ENCODE measurements around the gene PPP6R2.
"Not testable (repeated sequence)": the region's sequence is repeated elsewhere in the genome, so short reads cannot be mapped to it uniquely, and the experiment has no call there.

PPP6R2 gene

DNA sequence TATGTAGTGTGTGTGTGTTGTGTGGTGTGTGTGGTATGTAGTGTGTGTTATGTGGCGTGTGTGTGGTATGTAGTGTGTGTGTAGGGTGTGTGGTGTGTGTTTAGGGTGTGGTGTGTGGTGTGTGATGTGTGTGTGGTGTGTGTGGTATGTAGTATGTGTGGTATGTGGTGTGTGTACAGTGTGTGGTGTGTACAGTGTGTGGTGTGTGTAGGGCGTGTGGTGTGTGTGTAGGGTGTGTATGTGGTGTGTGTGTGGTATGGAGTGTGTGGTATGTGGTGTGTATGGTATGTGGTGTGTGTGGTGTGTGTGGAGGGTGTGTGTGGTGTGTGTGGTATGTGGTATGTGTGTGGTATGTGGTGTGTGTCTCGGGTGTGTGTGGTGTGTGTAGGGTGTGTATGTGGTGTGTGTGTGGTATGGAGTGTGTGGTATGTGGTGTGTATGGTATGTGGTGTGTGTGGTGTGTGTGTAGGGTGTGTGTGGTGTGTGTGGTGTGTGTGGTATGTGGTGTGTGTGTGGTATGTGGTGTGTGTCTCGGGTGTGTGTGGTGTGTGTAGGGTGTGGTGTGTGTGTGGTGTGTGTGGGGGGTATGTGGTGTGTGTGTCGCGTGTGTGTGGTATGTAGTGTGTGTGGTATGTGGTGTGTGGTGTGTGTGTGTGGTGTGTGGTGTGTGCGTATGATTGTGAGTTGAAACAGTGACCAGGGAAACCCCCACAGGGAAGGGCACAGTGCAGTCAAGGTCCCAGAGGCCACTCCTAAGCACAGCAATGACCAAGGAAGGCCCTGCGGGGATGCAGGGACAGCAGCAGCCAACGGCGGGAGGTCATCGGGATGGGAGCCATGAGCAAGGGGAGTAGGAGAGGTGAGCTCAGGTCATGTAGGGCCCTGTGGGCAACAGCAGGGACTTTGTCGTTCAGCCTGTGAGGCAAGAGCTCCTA is 2.9 kb upstream of the PPP6R2 start:
- Mint-ChIP-seq H3K4me1 (ENCODE audit: low read depth) (peaks cover 4% of the 10 kb centered on the region), H3K36me3 (ENCODE audit: low read depth) (no peaks in the 10 kb centered on the region), H3K27me3 (ENCODE audit: low read depth) (no peaks in the 10 kb centered on the region), H3K27ac (no peak overlapping the region), H3K9me3 (no peaks in the 10 kb centered on the region), H3K4me3 (no peak overlapping the region)

- no peaks in the 10 kb centered on the region for H3K36me3 Mint-ChIP-seq (ENCODE audit: low read depth)
- H3K4me3 Mint-ChIP-seq, result peak overlapping the region; percentile 73
- H3K27ac Mint-ChIP-seq, result peak overlapping the region; percentile 85
- H3K27me3 Mint-ChIP-seq (ENCODE audit: low read depth), result no peaks in the 10 kb centered on the region
- H3K9me3 Mint-ChIP-seq, result no peaks in the 10 kb centered on the region
- peaks cover 4% of the 10 kb centered on the region for H3K4me1 Mint-ChIP-seq (ENCODE audit: low read depth)
These were observed 1.0 kb upstream of the PPP6R2 start for GRCh38 chr22:50341977-50342650.

DNA sequence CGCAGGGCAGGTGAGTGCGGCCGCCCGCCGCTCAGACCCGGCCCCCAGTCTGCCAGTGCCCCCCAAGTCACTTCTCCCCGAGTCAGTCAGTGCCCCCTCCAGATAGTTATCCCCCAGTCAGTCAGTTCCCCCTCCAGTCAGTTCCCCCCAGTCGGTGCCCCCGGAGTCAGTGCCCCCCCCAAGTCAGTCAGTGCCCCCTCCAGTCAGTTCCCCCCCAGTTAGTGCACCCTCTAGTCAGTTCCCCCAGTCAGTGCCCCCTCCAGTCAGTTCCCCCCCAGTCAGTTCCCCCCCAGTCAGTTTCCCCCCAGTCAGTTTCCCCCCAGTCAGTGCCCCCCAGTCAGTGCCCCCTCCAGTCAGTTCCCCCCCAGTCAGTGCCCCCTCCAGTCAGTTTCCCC is 411 bp downstream of the PPP6R2 start:
- Mint-ChIP-seq H3K27me3 (ENCODE audit: low read depth) (no peaks in the 10 kb centered on the region), H3K36me3 (ENCODE audit: low read depth) (no peaks in the 10 kb centered on the region), H3K27ac (no peak overlapping the region), H3K4me1 (ENCODE audit: low read depth) (peaks cover 4% of the 10 kb centered on the region), H3K4me3 (peak overlapping the region; percentile 60), H3K9me3 (no peaks in the 10 kb centered on the region)

GRCh38 chr22:50346470-50346869 is 3.3 kb downstream of the PPP6R2 start:
- Mint-ChIP-seq H3K27ac (peak overlapping the region; percentile 52), H3K9me3 (no peaks in the 10 kb centered on the region), H3K36me3 (ENCODE audit: low read depth) (no peaks in the 10 kb centered on the region), H3K4me1 (ENCODE audit: low read depth) (peaks cover 2% of the 10 kb centered on the region), H3K4me3 (peak overlapping the region; percentile 31), H3K27me3 (ENCODE audit: low read depth) (no peaks in the 10 kb centered on the region)

- Mint-ChIP-seq H3K36me3 (ENCODE audit: low read depth) (no peaks in the 10 kb centered on the region), H3K9me3 (no peaks in the 10 kb centered on the region), H3K27me3 (ENCODE audit: low read depth) (no peaks in the 10 kb centered on the region), H3K27ac (no peak overlapping the region), H3K4me1 (ENCODE audit: low read depth) (no peaks in the 10 kb centered on the region), H3K4me3 (no peak overlapping the region)
These were observed 4.0 kb downstream of the PPP6R2 start for GRCh38 chr22:50347157-50347556.

DNA sequence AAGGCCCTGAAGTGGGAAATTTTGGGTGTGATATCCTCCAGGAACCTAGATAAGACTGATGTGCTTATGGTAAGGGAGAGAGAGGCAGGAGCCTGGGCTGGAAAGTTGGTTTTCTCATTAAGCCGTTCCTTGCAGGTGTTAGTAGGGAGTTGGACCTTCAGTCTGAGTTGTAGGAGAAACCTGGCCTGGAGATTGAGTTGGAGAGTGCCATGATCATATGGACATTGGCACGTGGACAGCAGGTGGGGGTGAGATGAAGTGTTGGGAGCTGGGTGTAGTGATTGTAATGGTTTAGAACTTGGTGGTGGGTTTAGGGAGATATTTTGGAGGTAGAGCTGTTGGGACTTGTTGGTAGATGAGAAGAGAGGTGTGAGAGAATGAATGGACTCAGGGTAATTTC is 4.9 kb downstream of the PPP6R2 start:
- Mint-ChIP-seq H3K4me1 (ENCODE audit: low read depth) (peaks cover under 1% of the 10 kb centered on the region), H3K36me3 (ENCODE audit: low read depth) (peaks cover 1% of the 10 kb centered on the region), H3K27ac (no peak overlapping the region), H3K4me3 (no peak overlapping the region), H3K27me3 (ENCODE audit: low read depth) (no peaks in the 10 kb centered on the region), H3K9me3 (no peaks in the 10 kb centered on the region)

DNA sequence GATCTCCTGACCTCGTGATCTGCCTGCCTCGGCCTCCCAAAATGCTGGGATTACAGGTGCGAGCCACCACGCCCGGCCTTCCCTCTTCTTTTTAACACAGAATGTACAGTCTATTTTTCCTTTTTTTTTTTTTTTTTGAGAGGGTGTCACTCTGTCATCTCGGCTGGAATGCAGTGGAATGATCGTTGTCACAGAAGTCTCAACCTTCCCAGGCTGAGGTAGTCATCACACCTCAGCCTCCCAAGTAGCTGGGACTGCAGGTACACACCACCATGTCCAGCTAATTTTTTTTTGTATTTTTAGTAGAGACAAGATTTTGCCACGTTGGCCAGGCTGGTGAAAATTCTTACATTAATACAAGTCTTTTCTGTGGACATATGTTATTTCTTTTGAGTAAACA is 13.1 kb downstream of the PPP6R2 start:
- Mint-ChIP-seq H3K36me3 (ENCODE audit: low read depth) (peaks cover 15% of the 10 kb centered on the region), H3K4me1 (ENCODE audit: low read depth) (peaks cover 20% of the 10 kb centered on the region), H3K9me3 (no peaks in the 10 kb centered on the region), H3K27ac (no peak overlapping the region), H3K4me3 (no peak overlapping the region), H3K27me3 (ENCODE audit: low read depth) (no peaks in the 10 kb centered on the region)

DNA sequence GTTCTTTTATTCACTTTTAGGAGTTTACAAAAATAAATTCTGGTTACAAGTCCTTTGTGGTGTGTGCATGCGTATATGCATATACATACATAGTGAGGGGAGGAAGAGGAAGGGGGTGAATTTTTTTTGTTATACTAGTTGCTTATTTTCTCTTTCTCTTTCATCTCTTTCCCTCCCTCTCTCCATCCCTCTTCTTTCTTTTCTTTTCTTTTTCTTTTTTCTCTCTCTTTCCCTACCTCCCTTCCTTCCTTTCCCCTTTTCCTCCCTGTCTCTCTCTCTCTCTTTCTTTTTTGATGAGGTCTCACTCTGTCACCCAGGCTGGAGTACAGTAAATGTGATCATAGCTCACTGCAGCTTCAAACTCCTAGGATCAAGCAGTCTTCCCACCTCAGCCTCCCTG is 14.1 kb downstream of the PPP6R2 start:
- Mint-ChIP-seq H3K4me3 (no peak overlapping the region), H3K4me1 (ENCODE audit: low read depth) (peaks cover 25% of the 10 kb centered on the region), H3K27ac (peak overlapping the region; percentile 32), H3K36me3 (ENCODE audit: low read depth) (peaks cover 19% of the 10 kb centered on the region), H3K9me3 (no peaks in the 10 kb centered on the region), H3K27me3 (ENCODE audit: low read depth) (no peaks in the 10 kb centered on the region)

DNA sequence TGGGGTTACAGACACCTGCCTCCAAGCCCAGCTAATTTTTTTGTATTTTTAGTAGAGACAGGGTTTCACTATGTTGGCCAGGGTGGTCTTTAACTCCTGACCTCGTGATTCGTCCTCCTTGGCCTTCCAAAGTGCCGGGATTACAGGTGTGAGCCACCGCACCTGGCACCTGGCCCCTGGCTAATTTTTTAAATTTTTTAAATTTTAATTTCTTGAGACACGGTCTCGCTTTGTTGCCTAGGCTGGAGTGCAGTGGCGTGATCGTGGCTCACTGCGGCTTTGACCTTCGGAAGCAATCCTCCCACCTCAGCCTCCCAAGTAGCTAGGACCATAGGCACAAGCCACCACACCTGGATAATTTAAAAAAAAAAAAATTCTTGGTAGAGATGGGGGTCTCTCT is 14.6 kb downstream of the PPP6R2 start:
- Mint-ChIP-seq H3K9me3 (no peaks in the 10 kb centered on the region), H3K4me3 (no peak overlapping the region), H3K4me1 (ENCODE audit: low read depth) (peaks cover 28% of the 10 kb centered on the region), H3K36me3 (ENCODE audit: low read depth) (peaks cover 19% of the 10 kb centered on the region), H3K27ac (no peak overlapping the region), H3K27me3 (ENCODE audit: low read depth) (no peaks in the 10 kb centered on the region)

- H3K4me3 Mint-ChIP-seq, result no peak overlapping the region
- no peaks in the 10 kb centered on the region for H3K27me3 Mint-ChIP-seq (ENCODE audit: low read depth)
These were observed 17.5 kb downstream of the PPP6R2 start for GRCh38 chr22:50360578-50360977.

DNA sequence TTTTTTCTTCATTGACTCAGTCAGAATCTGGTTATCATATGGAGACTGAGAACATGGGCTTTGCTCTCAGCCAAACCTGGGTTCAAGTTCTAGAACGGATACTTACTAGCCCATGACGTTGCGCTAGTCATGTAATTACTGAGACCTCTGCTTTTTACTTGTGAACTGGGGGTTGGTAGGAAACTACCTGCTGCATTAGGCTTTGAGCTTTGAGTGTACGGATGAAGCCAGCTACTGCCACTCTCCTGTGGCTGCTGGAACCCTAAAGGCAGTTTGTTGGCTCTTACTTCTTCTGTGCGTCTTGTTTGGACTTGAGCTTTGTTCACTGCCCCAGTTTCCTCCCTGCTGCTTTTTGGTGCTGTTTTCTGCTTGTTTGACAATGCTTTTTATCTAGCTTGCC is 18.1 kb downstream of the PPP6R2 start:
- Mint-ChIP-seq H3K9me3 (no peaks in the 10 kb centered on the region), H3K4me1 (ENCODE audit: low read depth) (peaks cover 26% of the 10 kb centered on the region), H3K27ac (no peak overlapping the region), H3K4me3 (no peak overlapping the region), H3K27me3 (ENCODE audit: low read depth) (no peaks in the 10 kb centered on the region), H3K36me3 (ENCODE audit: low read depth) (peaks cover 19% of the 10 kb centered on the region)

More at GRCh38 chr22:50360578-50360977, 17.5 kb downstream of the PPP6R2 start:
- H3K27ac Mint-ChIP-seq, result no peak overlapping the region
- peaks cover 19% of the 10 kb centered on the region for H3K36me3 Mint-ChIP-seq (ENCODE audit: low read depth)
- no peaks in the 10 kb centered on the region for H3K9me3 Mint-ChIP-seq
- H3K4me1 Mint-ChIP-seq (ENCODE audit: low read depth), result peaks cover 23% of the 10 kb centered on the region

GRCh38 chr22:50361688-50362087 is 18.6 kb downstream of the PPP6R2 start:
- peak overlapping the region; percentile 13 for H3K27ac Mint-ChIP-seq
- H3K36me3 Mint-ChIP-seq (ENCODE audit: low read depth), result peaks cover 20% of the 10 kb centered on the region
- peaks cover 28% of the 10 kb centered on the region for H3K4me1 Mint-ChIP-seq (ENCODE audit: low read depth)
- no peaks in the 10 kb centered on the region for H3K27me3 Mint-ChIP-seq (ENCODE audit: low read depth)
- no peaks in the 10 kb centered on the region for H3K9me3 Mint-ChIP-seq
- H3K4me3 Mint-ChIP-seq, result no peak overlapping the region

DNA sequence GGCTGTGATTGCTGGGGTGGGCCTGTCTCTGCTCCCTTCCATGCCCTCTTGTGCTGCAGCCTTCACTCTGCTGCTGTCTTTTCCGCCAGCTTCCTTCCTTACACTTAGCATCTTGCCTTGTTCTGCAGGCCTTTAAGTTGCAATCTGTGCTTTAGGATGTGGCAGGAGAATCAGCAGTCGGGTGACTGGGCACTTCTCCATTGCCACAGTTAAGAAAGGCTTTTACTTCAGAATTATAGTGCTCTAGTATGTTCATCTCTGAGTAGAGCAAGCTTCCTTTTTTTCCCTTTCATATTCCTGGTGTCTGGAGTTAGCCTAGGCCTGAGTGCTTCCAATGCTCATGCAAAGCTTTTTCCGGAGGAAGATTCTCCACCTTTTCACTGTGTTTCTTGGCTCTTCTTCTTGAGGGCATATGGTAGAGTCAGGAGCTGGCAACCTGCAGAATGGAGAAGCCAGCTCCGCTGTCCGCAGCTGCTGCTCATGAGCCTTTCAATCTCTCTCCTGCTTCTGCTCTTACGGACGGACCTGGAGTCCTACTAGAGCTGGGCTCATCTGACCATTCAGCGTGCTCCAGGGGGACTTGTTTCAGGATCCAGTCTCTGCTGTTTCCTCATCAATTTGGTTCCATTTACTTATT is 20.2 kb downstream of the PPP6R2 start:
- Mint-ChIP-seq H3K27me3 (ENCODE audit: low read depth) (no peaks in the 10 kb centered on the region), H3K27ac (no peak overlapping the region), H3K4me3 (no peak overlapping the region), H3K36me3 (ENCODE audit: low read depth) (peaks cover 27% of the 10 kb centered on the region), H3K4me1 (ENCODE audit: low read depth) (peaks cover 25% of the 10 kb centered on the region), H3K9me3 (no peaks in the 10 kb centered on the region)

DNA sequence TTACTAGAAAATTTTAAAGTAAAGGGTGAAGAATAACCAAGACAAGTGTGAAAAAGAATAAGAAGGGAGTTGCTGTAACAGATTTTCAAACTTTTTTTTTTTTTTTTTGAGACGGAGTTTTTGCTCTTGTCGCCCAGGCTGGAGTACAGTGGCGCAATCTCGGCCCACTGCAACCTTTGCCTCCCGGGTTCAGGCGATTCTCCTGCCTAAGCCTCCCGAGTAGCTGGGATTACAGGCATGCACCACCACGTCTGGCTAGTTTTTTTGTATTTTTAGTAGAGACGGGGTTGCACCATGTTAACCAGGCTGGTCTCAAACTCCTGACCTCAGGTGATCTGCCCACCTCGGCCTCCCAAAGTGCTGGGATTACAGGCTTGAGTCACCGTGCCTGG is 20.7 kb downstream of the PPP6R2 start:
- H3K36me3 Mint-ChIP-seq (ENCODE audit: low read depth), result peaks cover 30% of the 10 kb centered on the region
- H3K27me3 Mint-ChIP-seq (ENCODE audit: low read depth); H3K4me3 Mint-ChIP-seq; H3K9me3 Mint-ChIP-seq; H3K27ac Mint-ChIP-seq: not testable (repeated sequence)
- peaks cover 25% of the 10 kb centered on the region for H3K4me1 Mint-ChIP-seq (ENCODE audit: low read depth)

Data from T-helper 1 cell treated with Interleukin-12 subunit alpha and Interleukin-12 subunit beta and Interleukin-4 antibody, amounts not matched to agents 30 μg/mL and 1 μg/mL, for 36 hours (primary cell).